DMS53 treated with DMSO at 0.1 percent for 48 hours (cell line): ENCODE results near the gene UGP2.
A peak's percentile ranks its signal among the peaks of the same experiment; 100 is the strongest.
"Not testable (repeated sequence)": the region's sequence is repeated elsewhere in the genome, so short reads cannot be mapped to it uniquely, and the experiment has no call there.

Experiments used
- DNase-seq: peaks from one replicate; lab custom pipeline; 2025; ENCODE audit not compliant: unreplicated experiment; lab: John Stamatoyannopoulos, UW

The UGP2 gene

DNA sequence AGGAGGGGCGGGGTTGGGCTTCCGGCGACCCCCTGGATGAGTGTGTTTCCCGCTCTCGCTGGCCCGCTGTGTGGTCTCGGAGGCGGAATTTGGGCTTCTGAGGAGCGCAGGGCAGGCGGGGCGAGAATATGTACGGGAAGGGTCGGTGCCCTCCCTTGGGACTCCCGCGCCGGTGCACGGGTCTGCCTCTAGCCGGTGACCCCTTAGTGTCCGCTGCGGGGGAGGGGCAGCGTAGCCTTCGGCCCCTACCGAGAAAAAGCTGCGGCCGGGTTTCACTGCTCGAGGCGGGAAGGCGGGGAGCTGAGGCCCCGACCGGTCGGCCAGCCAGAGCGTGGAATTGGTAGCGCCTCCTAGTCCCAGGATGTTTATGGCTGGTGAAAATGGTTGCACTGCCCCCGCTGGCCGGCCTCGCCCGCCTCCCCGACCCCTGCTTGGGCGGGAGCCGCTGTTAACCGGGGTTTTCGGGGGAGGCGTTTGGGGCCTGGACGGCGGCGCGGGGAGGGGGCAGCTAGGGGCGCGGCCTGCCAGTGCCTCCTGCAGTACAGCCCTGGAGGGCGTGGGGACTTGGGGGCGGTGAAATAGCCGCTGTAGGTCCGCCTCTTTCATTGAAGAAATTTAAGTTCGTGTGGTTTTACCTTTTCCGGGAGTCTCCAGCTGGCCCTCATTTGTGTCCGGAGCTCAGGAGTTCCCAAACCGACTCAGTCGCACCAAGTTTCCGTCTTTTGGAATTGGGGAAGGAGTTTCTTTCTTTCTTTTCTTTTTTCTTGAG lies at the start of gene UGP2:
TSS of gene UGP2 (plus strand) at position 643 of the 769 bp plus-strand sequence. CDS start 290 bp downstream, outside the sequence.
- peak; percentile 79 for DNase-seq

DNA sequence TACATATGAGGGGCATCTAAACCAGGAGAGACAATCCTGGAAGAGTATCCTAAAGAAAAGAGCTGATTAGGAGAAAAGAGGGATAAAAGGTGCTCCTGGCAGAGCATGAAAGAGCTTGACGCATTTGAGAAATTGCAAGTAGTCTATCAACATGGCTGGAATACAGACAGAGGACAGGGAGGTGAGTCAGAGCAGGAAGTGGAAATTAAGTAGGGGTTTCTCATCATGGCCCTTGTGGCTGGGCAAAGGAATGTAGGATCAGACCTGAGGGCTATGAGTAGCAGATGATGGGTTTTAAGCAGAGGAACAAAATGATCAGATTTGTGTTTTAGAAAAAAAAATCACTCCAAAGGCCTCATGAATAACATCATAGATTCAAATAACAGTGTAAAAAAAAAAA lies 49.2 kb upstream of the UGP2 start:
- peak; percentile 4 for DNase-seq

DNA sequence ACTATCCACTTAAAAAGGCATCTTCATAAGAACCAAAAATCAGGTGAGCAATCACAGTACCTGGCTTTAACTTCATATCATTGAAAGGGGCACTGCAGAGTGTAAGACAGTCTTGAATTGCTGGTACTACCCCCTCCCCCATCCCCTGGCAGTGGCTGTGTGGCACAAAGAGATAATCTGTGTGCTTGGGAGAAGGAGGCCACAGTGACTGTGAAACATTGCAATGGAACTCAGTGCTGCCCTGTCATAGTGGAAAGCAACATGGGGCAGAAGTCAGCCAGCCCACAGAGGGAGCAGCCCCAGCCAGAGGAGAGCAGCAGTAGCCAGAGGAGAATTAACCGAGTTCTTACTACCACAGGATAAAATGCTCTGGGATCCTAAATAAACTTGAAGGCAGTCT lies 45.3 kb upstream of the UGP2 start:
- DNase-seq: no peak

DNA sequence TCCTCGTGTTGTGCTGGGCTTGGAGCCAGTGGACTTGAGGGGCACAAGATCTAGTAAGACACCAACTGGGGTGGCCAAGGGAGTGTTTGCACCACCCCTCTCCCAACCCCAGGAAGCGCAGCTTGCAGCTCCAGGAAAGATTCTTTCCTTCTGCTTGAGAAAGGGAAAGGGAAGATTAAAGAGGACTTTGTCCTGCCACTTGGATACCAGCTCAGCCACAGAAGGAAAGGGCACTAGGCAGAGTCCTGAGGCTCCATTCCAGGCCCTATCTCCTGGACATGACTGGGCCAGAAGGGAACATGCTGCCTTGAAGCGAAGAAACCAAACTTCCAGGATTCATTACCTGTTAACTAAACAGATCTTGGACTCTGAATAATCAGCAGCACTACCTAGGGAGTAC lies 44.9 kb upstream of the UGP2 start:
- no peak for DNase-seq

DNA sequence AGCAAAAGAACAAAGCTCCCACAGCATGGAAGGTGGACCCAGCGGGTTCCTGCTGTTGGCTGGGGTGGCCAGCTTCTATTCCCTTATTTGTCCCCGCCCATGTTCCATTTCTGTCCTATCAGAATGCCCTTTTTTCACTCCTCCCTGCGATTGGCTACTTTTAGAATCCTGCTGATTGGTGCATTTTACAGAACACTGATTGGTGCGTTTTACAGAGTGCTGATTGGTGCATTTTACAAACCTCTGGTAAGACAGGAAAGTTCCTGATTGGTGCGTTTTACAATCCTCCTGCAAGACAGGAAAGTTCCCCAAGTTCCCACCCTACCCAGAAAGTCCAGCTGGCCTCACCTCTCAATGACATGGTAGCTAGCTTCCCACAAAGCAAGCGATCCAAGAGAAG lies 40.2 kb upstream of the UGP2 start:
- no peak for DNase-seq

DNA sequence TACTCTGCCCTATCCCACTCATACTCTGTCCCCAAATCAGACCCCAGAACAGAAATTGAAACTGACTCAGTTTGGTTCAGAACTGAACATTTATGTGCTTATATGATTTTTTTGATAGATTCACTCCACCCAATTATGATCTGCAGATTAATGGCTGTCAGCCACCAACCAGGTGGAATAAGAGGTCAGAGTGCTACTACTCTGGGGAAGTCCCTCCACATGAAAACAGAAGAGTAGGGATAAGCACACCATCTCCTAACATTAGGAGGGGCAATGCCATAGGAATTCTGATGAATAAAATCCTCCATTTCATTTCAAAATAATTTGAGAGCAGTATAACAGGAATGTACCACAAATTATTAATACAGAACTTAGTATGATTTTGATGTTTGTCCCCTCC lies 36.3 kb upstream of the UGP2 start:
- DNase-seq: no peak

DNA sequence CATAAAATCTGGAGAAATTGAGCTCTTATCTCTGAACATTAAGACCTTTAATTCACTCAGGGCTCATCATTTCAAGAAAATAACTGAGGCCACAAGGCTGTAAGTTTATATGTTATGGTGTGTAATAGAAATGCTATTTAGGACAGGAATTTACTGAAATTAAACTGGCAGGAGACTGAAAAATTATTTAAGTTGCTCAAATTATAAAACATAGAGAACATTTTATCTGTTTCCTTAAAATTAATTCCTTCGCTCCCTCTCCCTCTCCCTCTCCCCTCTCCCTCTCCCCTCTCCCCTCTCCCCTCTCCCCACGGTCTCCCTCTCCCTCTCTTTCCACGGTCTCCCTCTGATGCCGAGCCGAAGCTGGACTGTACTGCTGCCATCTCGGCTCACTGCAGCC lies 33.7 kb upstream of the UGP2 start:
- not testable (repeated sequence) for DNase-seq

DNA sequence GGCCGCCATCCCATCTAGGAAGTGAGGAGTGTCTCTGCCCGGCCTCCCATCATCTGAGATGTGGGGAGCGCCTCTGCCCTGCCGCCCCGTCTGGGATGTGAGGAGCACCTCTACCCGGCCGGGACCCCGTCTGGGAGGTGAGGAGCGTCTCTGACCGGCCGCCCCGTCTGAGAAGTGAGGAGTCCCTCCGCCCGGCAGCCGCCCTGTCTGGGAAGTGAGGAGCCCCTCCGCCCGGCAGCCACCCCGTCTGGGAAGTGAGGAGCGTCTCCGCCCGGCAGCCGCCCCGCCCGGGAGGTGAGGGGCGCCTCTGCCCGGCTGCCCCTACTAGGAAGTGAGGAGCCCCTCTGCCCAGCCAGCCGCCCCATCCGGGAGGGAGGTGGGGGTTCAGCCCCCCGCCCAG lies 32.8 kb upstream of the UGP2 start:
- not testable (repeated sequence) for DNase-seq

DNA sequence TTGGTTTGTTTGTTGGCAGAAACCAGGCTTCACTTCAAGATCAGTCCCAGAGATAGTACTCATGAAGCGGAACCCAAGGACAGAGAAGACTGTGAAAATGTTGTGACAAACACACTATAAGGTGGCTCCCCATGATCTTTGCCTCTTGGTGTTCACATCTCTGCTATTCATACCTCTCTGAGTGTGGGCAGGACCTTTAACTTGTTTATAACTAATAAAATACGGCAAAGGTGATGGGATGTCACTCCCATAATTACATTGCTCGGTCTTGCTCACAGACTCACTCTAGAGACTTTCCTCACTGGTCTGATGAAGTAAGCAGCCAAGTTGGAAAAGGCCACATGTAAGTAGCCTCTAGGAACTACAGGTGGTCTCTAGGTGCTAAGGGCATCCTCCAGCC lies 30.6 kb upstream of the UGP2 start:
- no peak for DNase-seq

DNA sequence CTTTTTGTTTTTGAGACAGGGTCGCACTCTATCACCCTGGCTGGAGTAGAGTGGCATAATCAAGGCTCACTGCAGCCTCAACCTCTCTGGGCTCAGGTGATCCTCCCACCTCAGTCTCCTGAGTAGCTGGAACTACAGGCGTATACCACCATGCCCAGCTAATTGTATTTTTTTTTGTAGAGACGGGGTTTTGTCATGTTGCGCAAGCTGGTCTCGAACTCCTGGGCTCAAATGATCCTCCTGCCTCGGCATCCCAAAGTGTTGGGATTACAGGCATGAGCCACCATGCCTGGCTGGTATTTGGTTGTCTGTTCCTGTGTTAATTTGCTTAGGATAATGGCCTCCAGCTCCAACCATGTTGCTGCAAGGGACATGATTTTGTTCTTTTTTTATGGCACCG lies 29.8 kb upstream of the UGP2 start:
- DNase-seq: not testable (repeated sequence)

DNA sequence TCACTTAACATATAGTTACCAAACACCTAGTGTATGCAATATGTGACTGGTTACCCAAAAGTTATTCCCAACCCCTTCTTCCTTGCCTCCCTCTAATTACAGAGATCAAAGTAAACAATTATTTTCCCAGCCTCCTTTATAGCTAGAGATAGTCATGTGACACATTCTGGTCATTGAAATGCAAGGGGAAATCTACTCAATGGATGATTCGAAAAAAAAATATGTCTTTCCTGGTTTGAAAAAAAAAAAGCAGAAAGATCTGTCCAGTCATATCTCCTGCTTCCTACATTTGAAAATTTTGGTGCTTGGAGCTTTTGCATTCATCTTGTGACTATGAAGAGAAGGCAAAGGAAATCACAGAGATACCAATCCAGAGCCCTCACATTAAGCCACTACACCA lies 27.6 kb upstream of the UGP2 start:
- DNase-seq: no peak

DNA sequence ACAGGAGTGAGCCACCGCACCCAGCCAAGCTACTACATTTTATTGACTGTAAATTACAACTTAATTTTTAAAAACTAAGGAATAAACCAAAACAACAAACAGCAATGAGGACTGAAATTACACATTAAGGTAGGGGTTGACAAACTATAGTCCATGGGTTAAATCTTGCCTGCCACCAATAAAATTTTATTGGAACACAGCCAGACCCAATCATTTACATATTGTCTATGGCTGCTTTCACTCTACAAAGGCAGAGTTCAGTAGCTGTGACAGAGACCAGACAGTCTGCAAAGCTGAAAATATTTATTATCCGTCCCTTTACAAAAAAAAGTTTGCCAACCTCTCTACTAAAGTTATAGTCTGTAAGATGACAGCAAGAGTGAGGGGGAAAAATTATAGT lies 24.3 kb upstream of the UGP2 start:
- no peak for DNase-seq

DNA sequence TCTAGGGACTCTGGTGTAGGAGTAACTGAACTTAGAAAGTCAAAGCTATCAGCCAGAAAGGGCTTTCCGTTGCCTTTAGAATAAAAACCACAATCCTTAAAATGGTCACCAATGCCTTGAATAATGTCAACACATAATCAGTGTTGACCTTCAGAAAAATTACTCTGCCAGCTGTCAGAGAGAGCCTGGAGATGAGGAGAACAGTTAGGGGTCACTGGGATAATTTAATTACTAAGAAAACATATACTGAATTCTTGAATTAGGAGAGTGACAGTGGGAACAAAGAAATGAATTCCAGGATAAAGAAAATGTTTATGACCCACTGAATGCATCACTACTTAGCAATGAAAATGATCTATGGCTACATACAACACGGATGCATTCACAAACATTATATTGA lies 23.4 kb upstream of the UGP2 start:
- DNase-seq: no peak

DNA sequence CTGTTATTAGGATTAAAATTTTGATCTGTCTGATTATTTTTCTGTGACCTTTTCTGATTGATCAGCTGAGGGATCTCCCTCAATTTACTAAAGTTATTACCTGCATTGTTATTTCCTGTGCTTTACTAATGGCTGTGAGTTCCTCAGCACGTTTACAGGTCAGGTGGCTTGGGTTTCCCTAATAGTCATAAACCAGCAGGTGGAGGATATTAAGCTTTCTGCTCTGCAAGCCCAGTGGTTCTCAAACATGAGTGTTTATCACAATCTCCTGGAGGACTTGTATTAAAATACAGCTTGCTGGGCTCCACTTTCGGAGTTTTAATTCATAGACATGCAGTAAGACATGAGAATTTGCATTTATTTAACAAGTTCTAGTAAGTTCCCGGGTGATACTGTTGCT lies 22.4 kb upstream of the UGP2 start:
- no peak for DNase-seq

DNA sequence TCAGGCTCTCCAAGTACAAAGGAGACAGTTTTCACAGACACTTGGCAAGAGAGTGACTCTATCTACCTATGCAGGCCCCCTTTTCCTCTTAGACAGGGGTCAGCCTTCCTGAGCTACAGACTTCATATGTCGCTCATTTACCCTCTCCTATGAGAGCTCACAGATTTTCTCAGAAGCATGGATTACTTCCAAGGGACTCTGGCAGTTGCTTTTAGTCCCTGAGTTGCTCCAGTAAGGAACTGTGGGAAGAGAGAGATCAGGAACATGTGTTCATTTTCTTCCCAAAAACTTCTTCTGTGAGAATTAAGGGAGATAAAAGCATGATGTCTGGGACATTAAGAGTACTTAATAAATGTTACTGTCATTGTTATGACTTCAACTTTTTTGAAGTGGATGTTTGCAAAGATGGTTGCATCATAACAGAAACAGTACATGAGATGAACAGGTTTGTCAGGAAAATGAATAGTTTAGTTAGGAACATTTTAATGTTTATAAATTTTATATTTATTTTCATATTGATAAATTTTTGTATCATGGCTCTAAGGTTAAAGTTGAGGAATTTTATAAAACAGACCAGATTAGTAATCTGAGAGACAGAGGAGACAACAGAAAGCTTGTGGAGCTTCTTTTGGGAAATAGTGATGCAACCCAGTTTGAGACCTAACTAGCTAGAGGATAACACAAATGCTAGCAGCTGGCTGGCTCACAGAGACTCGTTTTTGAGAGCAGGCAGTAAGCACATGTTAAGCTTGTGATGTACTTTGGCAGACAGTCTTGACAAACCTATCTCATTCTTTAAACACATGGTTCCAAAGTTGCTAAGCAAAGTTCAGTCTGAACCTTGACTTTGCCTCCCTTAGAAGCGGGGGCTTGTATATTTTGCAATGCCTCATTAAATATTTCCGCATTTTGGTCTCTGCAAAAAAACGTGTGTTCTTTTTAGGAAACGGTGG lies 21.7 kb upstream of the UGP2 start:
- no peak for DNase-seq

DNA sequence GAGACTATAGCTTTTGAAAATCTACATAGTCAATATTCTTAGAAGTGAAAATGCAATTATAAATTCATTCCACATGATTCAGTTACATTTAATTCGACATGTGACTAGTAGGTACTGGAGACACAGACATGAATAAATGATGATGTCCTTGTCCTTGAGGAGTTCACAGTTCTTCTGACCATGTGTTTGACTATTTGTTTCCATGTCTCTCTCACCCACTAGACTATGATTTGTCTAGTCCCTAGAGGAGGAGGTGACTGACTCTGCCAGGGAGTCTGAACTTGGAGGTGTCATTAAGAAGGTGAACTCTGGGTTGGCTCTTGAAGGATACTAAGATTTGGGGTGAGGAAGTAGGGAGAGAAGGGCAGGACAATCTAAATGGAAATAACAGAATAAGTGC lies 20.7 kb upstream of the UGP2 start:
- no peak for DNase-seq

DNA sequence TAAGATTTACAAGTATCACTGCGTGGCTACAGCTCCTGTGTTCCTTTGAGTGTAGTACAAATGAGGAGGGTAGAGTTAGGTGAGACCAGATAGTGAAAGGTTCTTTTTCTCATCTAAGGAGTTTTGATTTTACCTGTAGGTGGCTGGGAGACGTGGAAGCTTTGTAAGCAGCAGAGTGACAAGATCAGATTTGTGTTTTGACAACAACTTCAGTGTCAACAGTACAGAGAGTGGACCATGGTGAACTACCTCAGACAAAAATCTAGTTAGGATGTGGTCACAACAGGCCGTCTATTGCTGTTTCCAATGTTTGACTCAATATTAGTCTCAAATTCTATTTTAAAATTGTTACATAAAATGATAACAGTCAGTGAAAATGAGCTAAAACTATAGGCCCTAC lies 20.3 kb upstream of the UGP2 start:
- DNase-seq: no peak

DNA sequence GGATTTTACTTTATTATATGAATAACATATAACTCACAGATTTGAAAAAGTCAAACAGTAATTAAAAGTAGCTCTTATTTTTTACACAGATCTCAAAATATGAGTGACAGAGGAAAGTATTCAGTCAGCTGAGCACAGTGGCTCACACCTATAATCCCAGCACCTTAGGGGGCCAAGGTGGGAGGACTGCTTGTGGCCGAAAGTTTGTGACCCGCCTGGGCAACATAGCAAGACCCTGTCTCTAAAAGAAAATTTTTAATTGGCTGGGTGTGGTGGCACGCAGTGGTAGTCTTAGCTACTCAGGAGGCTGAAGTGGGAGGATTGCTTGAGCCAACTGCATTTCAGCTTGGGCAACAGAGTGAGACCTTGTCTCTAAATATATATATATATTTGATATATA lies 19.2 kb upstream of the UGP2 start:
- no peak for DNase-seq

DNA sequence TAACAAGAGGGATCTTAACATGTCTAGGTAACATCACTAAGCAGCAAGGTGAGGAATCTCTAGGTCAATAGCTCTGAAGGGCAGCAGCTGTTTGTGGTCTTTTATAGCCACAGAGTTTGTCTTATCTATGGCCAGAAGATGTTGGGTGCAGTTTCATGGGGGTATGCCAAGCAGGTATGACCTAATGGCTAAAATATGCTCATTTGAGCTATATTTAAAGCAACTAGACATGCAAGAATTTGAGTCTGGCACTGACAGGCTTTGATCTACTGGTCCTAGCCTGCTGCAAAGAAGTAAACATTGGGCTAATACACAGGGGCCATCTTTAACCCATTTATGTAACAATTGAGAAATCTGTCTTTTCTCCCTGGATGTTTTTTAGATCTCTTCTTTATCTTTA lies 13.9 kb upstream of the UGP2 start:
- no peak for DNase-seq

DNA sequence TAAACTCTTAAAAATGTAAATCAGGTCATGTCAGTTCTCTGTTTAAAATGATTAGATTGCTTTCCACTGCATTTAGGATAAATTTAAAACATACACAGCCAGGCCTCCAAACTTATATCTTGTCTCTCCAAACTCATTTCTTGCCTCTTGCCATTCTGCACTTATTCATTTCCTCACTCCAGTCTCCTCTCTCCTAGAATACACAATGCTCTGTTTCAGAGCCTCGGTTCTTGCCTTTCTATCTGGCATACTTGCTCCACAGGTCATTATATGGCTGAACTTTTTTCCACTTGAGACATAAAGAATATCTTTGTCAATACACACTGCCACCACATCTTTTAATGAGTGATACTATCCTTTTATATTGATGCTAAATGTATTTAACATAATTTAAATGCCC lies 10.5 kb upstream of the UGP2 start:
- no peak for DNase-seq

DNA sequence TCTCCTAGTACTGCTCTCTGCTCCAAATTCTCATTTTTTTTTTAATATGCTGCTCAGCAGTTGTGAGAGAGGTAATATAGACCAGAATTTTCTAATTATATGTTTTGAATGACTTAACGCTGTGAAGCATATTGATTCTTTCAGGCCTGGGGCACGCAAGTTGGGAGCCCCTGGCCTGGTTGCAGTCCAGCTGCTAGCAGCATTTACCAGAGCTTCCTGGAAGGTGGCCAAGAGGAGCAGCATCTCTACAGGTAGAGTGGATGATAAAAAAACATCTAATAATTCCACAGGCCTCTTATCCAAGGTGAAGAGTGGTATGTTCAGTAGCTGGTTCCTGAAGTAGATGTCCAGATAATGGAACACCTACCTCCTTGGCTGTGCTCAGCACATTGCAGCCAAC lies 7.3 kb upstream of the UGP2 start:
- DNase-seq: no peak

DNA sequence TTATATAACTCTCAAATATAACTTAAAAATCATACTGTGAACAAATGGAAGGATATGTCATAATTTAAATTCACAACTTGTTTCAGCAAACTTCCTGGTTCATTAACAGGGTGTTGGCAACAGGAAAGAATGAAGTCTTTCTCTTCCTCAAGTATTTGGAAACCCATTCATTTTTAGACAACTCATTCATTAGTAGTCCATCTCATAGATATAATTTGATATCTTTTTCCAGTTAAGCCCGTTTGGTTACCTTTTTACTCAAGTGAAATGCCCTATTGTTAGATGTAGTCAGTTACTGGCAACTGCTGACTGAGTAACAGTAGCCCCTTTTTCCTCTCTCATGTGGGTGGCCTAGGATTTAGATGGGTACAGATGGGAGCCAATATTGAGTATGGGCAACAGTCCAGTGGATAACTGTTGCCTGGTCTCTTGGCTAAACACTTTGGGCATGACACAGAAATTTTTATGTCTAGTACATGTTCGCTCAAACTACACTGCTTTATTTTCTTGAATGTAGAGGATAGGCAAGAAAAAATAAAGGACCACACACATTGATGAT lies 4.6 kb upstream of the UGP2 start:
- no peak for DNase-seq
